ENCODE data around the gene WDR74. TPM values are rescaled to one million over a fixed set of nuclear protein-coding genes. Genes with fewer than 3 reads are reported as not detected.
A peak's percentile ranks its signal among the peaks of the same experiment; 100 is the strongest.

Gene WDR74
- polyA plus RNA-seq (2013), result 40.0 TPM

DNA sequence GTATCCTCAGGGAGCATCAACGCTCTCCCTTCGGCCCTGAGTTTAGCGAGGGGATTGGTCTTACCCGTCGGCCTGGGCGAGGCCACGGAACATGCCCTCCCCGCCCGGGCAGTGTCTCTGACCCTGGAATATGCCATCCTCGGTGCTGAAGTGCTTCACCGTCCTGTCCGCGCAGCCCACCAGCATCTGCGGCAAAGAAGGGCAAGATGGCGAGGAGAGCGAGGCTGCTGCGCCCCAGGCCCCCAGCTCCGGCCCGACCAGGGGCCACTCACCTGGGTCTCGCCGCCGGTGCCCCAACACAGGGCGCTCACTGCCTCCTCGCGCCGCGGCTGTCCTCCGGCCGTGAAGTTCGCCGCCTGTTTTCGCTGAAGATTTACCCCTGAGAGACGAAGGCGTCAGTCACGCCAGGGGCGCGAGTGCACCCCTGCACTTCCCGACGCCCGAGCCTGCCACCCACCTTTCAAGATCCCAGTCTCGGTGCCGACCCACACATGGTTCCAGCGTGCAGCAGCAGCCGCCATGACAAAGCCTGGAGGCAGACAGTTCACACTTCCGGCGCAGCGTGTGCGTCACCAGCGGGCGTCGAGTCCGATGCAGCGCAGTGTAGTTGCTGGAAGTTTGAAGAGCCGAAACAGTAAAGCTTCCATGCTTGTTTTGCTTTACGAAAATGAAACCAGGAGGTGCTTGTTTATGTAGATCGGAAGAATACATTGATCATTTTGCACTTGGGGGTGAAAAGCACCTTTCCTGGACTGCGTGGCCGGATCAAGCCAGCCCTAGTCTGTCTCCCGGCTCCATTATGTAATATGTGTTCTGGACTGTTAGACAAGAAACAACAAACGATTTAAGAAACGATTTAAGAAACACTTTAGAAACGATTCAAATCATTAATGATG, at the start of gene WDR74:
Gene WDR74, minus strand, starts transcription at position 541 of the 896 bp plus-strand sequence. Its CDS starts 20 bp downstream, at position 521.
- ChIA-PET CTCF (interaction anchor here (0.6 to 1.6 kb wide), 3 partner anchors 16 to 109 kb away, joined by 3 to 5 read pairs (median 3); no protein-coding TSS in a partner anchor), POLR2A (interaction anchor here (0.6 to 4.9 kb wide), 8 partner anchors 8 to 939 kb away, joined by 3 to 121 read pairs (median 4); partner anchors contain the start of genes SLC3A2, STX5 and TMEM179B)
- Histone ChIP-seq H3K36me3 (ENCODE audit: control insufficient read depth in 4 of 4, insufficient read depth in 4 of 4, low read length in 3 of 4) (peaks cover 12 to 32% (median 25%) of the 10 kb centered on the region in 4 experiments), H3K9me3 (ENCODE audit: control extremely low read depth in 1 of 5, control insufficient read depth in 4 of 5, insufficient read depth in 2 of 5, low read depth in 1 of 5, low read length in 4 of 5) (no peaks in the 10 kb centered on the region), H3K4me3 (ENCODE audit: control insufficient read depth in 1 of 7, extremely low read depth in 1 of 7, insufficient read depth in 4 of 7, low read depth in 2 of 7, low read length in 6 of 7) (peak within 1 kb of the TSS; percentile 88 to 99 (median 96)), H3K27me3 (replicated peaks in 2 of 5; ENCODE audit: control insufficient read depth in 4 of 5, insufficient read depth in 5 of 5, low read length in 4 of 5) (no peaks in the 10 kb centered on the region), H3K4me1 (ENCODE audit: control extremely low read depth in 1 of 4, control insufficient read depth in 4 of 4, insufficient read depth in 4 of 4, low read length in 3 of 4) (peaks cover 8 to 37% (median 25%) of the 10 kb centered on the region in 4 experiments), H3K27ac (ENCODE audit: insufficient read depth in 1 of 2, low read depth in 1 of 2, low read length in 2 of 2, poor library complexity in 1 of 2, severe bottlenecking in 2 of 2) (peak within 1 kb of the TSS; percentile 79 to 99)
- WGBS (ENCODE audit: insufficient coverage), result under 1% methylated on average over 59 of the region's 62 CpGs
- DNase-seq, result peak; percentile 95 to 98 (median 97)

DNA sequence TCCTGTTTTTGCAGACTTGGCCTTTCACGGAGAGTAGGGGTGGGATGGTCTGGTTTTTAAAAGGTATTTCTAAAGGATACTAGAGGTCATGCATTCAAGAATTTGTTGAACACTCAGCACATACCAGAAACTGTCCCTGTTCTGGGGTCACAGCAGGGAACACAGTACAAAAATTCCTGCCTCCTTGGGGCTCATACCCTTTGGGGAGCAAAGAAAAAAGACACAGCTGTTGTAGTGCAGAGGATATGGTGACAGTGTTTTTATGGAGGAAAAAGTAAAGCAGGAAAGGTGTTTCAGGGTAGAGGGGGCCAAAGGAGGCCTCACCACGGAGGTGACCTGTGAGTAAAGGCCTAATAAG, 49.7 kb upstream of the WDR74 start:
- Histone ChIP-seq H3K9me3 (ENCODE audit: control extremely low read depth in 1 of 5, control insufficient read depth in 4 of 5, insufficient read depth in 2 of 5, low read depth in 1 of 5, low read length in 4 of 5) (no peaks in the 10 kb centered on the region), H3K4me1 (ENCODE audit: control extremely low read depth in 1 of 4, control insufficient read depth in 4 of 4, insufficient read depth in 4 of 4, low read length in 3 of 4) (peaks cover 0 to 14% (median under 1%) of the 10 kb centered on the region in 4 experiments), H3K27me3 (replicated peaks in 2 of 5; ENCODE audit: control insufficient read depth in 4 of 5, insufficient read depth in 5 of 5, low read length in 4 of 5) (no peaks in the 10 kb centered on the region), H3K4me3 (ENCODE audit: control insufficient read depth in 1 of 7, extremely low read depth in 1 of 7, insufficient read depth in 4 of 7, low read depth in 2 of 7, low read length in 6 of 7) (no peak overlapping the region), H3K27ac (ENCODE audit: insufficient read depth in 1 of 2, low read depth in 1 of 2, low read length in 2 of 2, poor library complexity in 1 of 2, severe bottlenecking in 2 of 2) (no peak overlapping the region), H3K36me3 (ENCODE audit: control insufficient read depth in 4 of 4, insufficient read depth in 4 of 4, low read length in 3 of 4) (peaks cover 11 to 57% (median 49%) of the 10 kb centered on the region in 4 experiments)
- ChIA-PET POLR2A (no interaction called here), CTCF (interaction anchor here (0.7 to 1.5 kb wide), 3 partner anchors 14 to 132 kb away, joined by 3 to 5 read pairs (median 3); no protein-coding TSS in a partner anchor)
- no peak for DNase-seq
- WGBS (ENCODE audit: insufficient coverage), result 90% methylated on average over 1 of the region's 2 CpGs

DNA sequence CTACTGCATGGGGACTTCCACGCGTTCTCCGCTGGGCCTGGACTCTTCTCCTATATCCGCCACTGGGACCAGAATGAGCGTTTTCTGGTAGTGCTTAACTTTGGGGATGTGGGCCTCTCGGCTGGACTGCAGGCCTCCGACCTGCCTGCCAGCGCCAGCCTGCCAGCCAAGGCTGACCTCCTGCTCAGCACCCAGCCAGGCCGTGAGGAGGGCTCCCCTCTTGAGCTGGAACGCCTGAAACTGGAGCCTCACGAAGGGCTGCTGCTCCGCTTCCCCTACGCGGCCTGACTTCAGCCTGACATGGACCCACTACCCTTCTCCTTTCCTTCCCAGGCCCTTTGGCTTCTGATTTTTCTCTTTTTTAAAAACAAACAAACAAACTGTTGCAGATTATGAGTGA, 49.0 kb upstream of the WDR74 start:
- Histone ChIP-seq H3K4me1 (ENCODE audit: control extremely low read depth in 1 of 4, control insufficient read depth in 4 of 4, insufficient read depth in 4 of 4, low read length in 3 of 4) (peaks cover 0 to 21% (median 5%) of the 10 kb centered on the region in 4 experiments), H3K27me3 (replicated peaks in 2 of 5; ENCODE audit: control insufficient read depth in 4 of 5, insufficient read depth in 5 of 5, low read length in 4 of 5) (no peaks in the 10 kb centered on the region), H3K36me3 (ENCODE audit: control insufficient read depth in 4 of 4, insufficient read depth in 4 of 4, low read length in 3 of 4) (peaks cover 12 to 64% (median 56%) of the 10 kb centered on the region in 4 experiments), H3K4me3 (ENCODE audit: control insufficient read depth in 1 of 7, extremely low read depth in 1 of 7, insufficient read depth in 4 of 7, low read depth in 2 of 7, low read length in 6 of 7) (no peak overlapping the region), H3K9me3 (ENCODE audit: control extremely low read depth in 1 of 5, control insufficient read depth in 4 of 5, insufficient read depth in 2 of 5, low read depth in 1 of 5, low read length in 4 of 5) (no peaks in the 10 kb centered on the region), H3K27ac (ENCODE audit: insufficient read depth in 1 of 2, low read depth in 1 of 2, low read length in 2 of 2, poor library complexity in 1 of 2, severe bottlenecking in 2 of 2) (no peak overlapping the region)
- no peak for DNase-seq
- ChIA-PET CTCF (interaction anchor here (1.8 kb wide), 1 partner anchor 17 kb away, joined by 10 read pairs; no protein-coding TSS in a partner anchor), POLR2A (no interaction called here)
- WGBS (ENCODE audit: insufficient coverage), result 98% methylated on average over 12 of the region's 14 CpGs

DNA sequence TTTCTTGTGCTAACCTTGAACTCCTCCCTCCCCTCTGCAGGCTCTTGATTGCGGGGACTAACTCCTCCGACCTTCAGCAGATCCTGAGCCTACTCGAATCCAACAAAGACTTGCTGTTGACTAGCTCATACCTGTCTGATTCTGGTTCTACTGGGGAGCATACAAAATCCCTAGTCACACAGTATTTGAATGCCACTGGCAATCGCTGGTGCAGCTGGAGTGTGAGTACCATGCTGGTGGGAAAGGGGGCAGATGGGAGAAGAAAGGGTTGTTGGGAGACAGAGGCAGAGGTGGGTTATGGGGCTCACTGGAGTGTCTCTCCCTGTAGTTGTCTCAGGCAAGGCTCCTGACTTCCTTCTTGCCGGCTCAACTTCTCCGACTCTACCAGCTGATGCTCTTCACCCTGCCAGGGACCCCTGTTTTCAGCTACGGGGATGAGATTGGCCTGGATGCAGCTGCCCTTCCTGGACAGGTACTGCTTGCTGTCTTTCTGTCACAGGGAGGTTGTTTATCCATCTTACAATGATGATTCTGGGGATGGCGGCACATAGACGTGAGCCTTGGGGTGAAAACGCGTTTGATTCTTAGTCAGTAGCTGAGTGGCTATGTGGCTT, 45.9 kb upstream of the WDR74 start:
- 97% methylated on average over 11 of the region's 11 CpGs for WGBS (ENCODE audit: insufficient coverage)
- Histone ChIP-seq H3K27me3 (replicated peaks in 2 of 5; ENCODE audit: control insufficient read depth in 4 of 5, insufficient read depth in 5 of 5, low read length in 4 of 5) (no peaks in the 10 kb centered on the region), H3K4me3 (ENCODE audit: control insufficient read depth in 1 of 7, extremely low read depth in 1 of 7, insufficient read depth in 4 of 7, low read depth in 2 of 7, low read length in 6 of 7) (peak overlapping the region in 1 of 7 experiments; percentile 8), H3K27ac (ENCODE audit: insufficient read depth in 1 of 2, low read depth in 1 of 2, low read length in 2 of 2, poor library complexity in 1 of 2, severe bottlenecking in 2 of 2) (peak overlapping the region in 1 of 2 experiments; percentile 37), H3K4me1 (ENCODE audit: control extremely low read depth in 1 of 4, control insufficient read depth in 4 of 4, insufficient read depth in 4 of 4, low read length in 3 of 4) (peaks cover 13 to 36% (median 23%) of the 10 kb centered on the region in 4 experiments), H3K36me3 (ENCODE audit: control insufficient read depth in 4 of 4, insufficient read depth in 4 of 4, low read length in 3 of 4) (peaks cover 17 to 82% (median 65%) of the 10 kb centered on the region in 4 experiments), H3K9me3 (ENCODE audit: control extremely low read depth in 1 of 5, control insufficient read depth in 4 of 5, insufficient read depth in 2 of 5, low read depth in 1 of 5, low read length in 4 of 5) (no peaks in the 10 kb centered on the region)
- CTCF ChIA-PET, result interaction anchor here (1.0 to 2.1 kb wide), 4 partner anchors 20 to 114 kb away, joined by 3 to 7 read pairs (median 4); partner anchors contain the start of gene TAF6L
- POLR2A ChIA-PET, result no interaction called here
- DNase-seq, result no peak

DNA sequence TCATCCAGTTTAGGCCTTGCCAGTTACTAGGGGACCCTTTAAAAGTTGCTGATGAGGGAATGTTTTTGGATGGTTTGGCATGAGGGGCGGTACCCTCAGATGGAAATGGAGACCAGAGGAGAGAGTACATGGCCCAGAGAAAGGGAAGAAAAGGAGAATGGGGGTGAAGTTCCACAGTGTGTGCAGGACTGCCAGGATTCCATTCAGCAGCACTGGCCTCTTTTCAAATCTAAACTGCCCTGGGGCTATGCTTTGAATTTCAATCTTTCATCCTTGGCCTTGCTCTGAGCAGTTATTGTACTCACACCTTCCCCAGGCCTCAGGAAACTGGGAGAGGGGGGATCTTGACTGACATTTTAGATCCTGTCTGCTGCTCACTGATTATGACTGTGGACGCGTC, 44.3 kb upstream of the WDR74 start:
- POLR2A ChIA-PET, result no interaction called here
- Histone ChIP-seq H3K27me3 (replicated peaks in 2 of 5; ENCODE audit: control insufficient read depth in 4 of 5, insufficient read depth in 5 of 5, low read length in 4 of 5) (no peaks in the 10 kb centered on the region), H3K4me1 (ENCODE audit: control extremely low read depth in 1 of 4, control insufficient read depth in 4 of 4, insufficient read depth in 4 of 4, low read length in 3 of 4) (peaks cover 15 to 48% (median 32%) of the 10 kb centered on the region in 4 experiments), H3K27ac (ENCODE audit: insufficient read depth in 1 of 2, low read depth in 1 of 2, low read length in 2 of 2, poor library complexity in 1 of 2, severe bottlenecking in 2 of 2) (peak overlapping the region; percentile 98 to 99), H3K36me3 (ENCODE audit: control insufficient read depth in 4 of 4, insufficient read depth in 4 of 4, low read length in 3 of 4) (peaks cover 17 to 67% (median 56%) of the 10 kb centered on the region in 4 experiments), H3K4me3 (ENCODE audit: control insufficient read depth in 1 of 7, extremely low read depth in 1 of 7, insufficient read depth in 4 of 7, low read depth in 2 of 7, low read length in 6 of 7) (peak overlapping the region in 1 of 7 experiments; percentile 86), H3K9me3 (ENCODE audit: control extremely low read depth in 1 of 5, control insufficient read depth in 4 of 5, insufficient read depth in 2 of 5, low read depth in 1 of 5, low read length in 4 of 5) (no peaks in the 10 kb centered on the region)
- 100% methylated on average over 3 of the region's 3 CpGs for WGBS (ENCODE audit: insufficient coverage)
- DNase-seq, result no peak
- CTCF ChIA-PET, result interaction anchor here (1.2 to 2.8 kb wide), 3 partner anchors 19 to 97 kb away, joined by 3 to 15 read pairs (median 7); partner anchors contain the start of gene TMEM179B

DNA sequence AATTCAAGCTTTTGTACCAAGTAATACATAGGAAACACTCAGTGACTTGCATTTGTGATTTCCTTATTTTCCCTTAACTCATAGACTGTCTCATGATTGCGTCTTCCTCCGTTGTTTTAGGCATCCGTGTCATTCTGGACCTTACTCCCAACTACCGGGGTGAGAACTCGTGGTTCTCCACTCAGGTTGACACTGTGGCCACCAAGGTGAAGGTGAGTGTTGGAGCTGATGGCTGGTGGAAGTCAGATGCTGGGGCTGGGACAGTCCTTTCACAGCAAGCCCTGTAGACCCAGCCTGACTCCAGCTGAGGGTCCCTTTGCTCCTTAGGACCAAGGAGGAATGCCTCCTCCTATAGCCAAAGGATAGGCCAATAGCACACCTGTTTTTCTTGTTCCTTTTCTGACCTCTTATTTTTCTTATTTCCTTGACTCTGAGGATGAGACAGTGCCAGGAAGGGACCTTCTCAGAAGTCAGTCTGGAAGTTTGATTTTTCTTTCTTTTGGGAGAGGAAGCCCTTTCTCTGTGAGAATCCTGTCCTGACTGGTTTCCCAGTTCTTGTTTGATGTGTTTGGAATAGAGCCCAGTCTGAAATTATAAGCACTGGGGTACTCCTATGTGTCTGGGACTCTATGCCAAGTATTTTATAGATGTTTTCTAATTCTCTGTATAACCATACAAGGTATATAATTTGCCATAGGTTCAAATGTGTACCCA, 43.6 kb upstream of the WDR74 start:
- peak overlapping the region; percentile 98 to 99 for H3K27ac ChIP-seq (ENCODE audit: insufficient read depth in 1 of 2, low read depth in 1 of 2, low read length in 2 of 2, poor library complexity in 1 of 2, severe bottlenecking in 2 of 2)
- H3K4me3 ChIP-seq (ENCODE audit: control insufficient read depth in 1 of 7, extremely low read depth in 1 of 7, insufficient read depth in 4 of 7, low read depth in 2 of 7, low read length in 6 of 7), result peak overlapping the region in 5 of 7 experiments; percentile 86 to 100 (median 98)
- 70% methylated on average over 5 of the region's 5 CpGs for WGBS (ENCODE audit: insufficient coverage)
- peaks cover 10 to 63% (median 51%) of the 10 kb centered on the region in 4 experiments for H3K36me3 ChIP-seq (ENCODE audit: control insufficient read depth in 4 of 4, insufficient read depth in 4 of 4, low read length in 3 of 4)
- ChIA-PET CTCF (interaction anchor here (0.6 to 2.8 kb wide), 3 partner anchors 18 to 96 kb away, joined by 3 to 15 read pairs (median 3); partner anchors contain the start of gene TMEM179B), POLR2A (no interaction called here)
- H3K27me3 ChIP-seq (replicated peaks in 2 of 5; ENCODE audit: control insufficient read depth in 4 of 5, insufficient read depth in 5 of 5, low read length in 4 of 5), result no peaks in the 10 kb centered on the region
- peaks cover 15 to 48% (median 32%) of the 10 kb centered on the region in 4 experiments for H3K4me1 ChIP-seq (ENCODE audit: control extremely low read depth in 1 of 4, control insufficient read depth in 4 of 4, insufficient read depth in 4 of 4, low read length in 3 of 4)
- no peak for DNase-seq
- H3K9me3 ChIP-seq (ENCODE audit: control extremely low read depth in 1 of 5, control insufficient read depth in 4 of 5, insufficient read depth in 2 of 5, low read depth in 1 of 5, low read length in 4 of 5), result no peaks in the 10 kb centered on the region
